SK-N-SH treated with all-trans-retinoic acid at 6 μM for 48 hours (cell line): ENCODE measurements around the gene PLEKHH3.

Source experiments
- ATAC-seq: fragments of 200-7000 bp; cut with Tn5 transposase; 3 replicates; pipeline ENCODE4 v1.9.1; 2020; ENCODE audit warnings: mild to moderate bottlenecking, moderate library complexity
- ARNTL ChIP-seq: fragments of 450-650 bp; formaldehyde crosslinking; IDR thresholded peaks from 2 replicates; pipeline ENCODE4 v1.5.0; 2020; ENCODE audit warnings: low read depth, mild to moderate bottlenecking, moderate library complexity, borderline replicate concordance
- BACH2 ChIP-seq: fragments of 250-450 bp; sonication (Bioruptor Pico); IDR thresholded peaks from 2 replicates; pipeline ENCODE4 v1.9.0; 2021; ENCODE audit warnings: mild to moderate bottlenecking, borderline replicate concordance
- CREB5 ChIP-seq: fragments of 250-450 bp; sonication (Bioruptor Pico); IDR thresholded peaks from 2 replicates; pipeline ENCODE4 v1.5.1; 2020; ENCODE audit warnings: low read depth, mild to moderate bottlenecking, moderate library complexity
- CSDC2 ChIP-seq: fragments of 250-450 bp; sonication (Bioruptor Pico); IDR thresholded peaks from 2 replicates; pipeline ENCODE4 v1.5.0; 2020; ENCODE audit warnings: mild to moderate bottlenecking, moderate library complexity
- CSRNP3 ChIP-seq: fragments of 250-450 bp; sonication (Bioruptor Pico); IDR thresholded peaks from 2 replicates; pipeline ENCODE4 v1.5.1; 2021; ENCODE audit warnings: mild to moderate bottlenecking, moderate library complexity
- ESRRG ChIP-seq: fragments of 250-450 bp; sonication (Bioruptor Pico); IDR thresholded peaks from 2 replicates; pipeline ENCODE4 v1.6.1; 2021; ENCODE audit warnings: mild to moderate bottlenecking
- GLIS3 ChIP-seq: fragments of 250-450 bp; sonication (Bioruptor Pico); IDR thresholded peaks from 2 replicates; pipeline ENCODE4 v1.5.0; 2020; ENCODE audit warnings: mild to moderate bottlenecking, moderate library complexity
- ISL1 ChIP-seq: fragments of 250-450 bp; sonication (Bioruptor Pico); IDR thresholded peaks from 2 replicates; pipeline ENCODE4 v2.1.2; 2022; ENCODE audit warnings: mild to moderate bottlenecking, moderate library complexity
- OSR1 ChIP-seq: fragments of 250-450 bp; sonication (Bioruptor Pico); IDR thresholded peaks from 2 replicates; pipeline ENCODE4 v1.8.0; 2022; ENCODE audit warnings: moderate library complexity, mild to moderate bottlenecking, inconsistent platforms
- PATZ1 ChIP-seq: fragments of 250-450 bp; sonication (Bioruptor Pico); IDR thresholded peaks from 2 replicates; pipeline ENCODE4 v1.8.0; 2020; ENCODE audit warnings: mild to moderate bottlenecking, moderate library complexity, borderline replicate concordance
- POU6F1 ChIP-seq: fragments of 250-450 bp; sonication (Bioruptor Pico); IDR thresholded peaks from 2 replicates; pipeline ENCODE4 v1.8.0; 2021; ENCODE audit warnings: low read depth, mild to moderate bottlenecking, moderate library complexity, borderline replicate concordance
- PPARA ChIP-seq: fragments of 250-450 bp; sonication (Bioruptor Pico); IDR thresholded peaks from 2 replicates; pipeline ENCODE4 v1.5.0; 2020; ENCODE audit warnings: mild to moderate bottlenecking, borderline replicate concordance
- RARB ChIP-seq: fragments of 250-450 bp; sonication (Bioruptor Pico); IDR thresholded peaks from 2 replicates; pipeline ENCODE4 v1.8.0; 2021; ENCODE audit warnings: mild to moderate bottlenecking, moderate library complexity
- SNAI2 ChIP-seq: fragments of 250-450 bp; sonication (Bioruptor Pico); IDR thresholded peaks from 2 replicates; pipeline ENCODE4 v1.5.0; 2020; ENCODE audit warnings: mild to moderate bottlenecking, moderate library complexity
- TCF4 ChIP-seq: fragments of 250-450 bp; sonication (Bioruptor Pico); IDR thresholded peaks from 2 replicates; pipeline ENCODE4 v1.8.0; 2021; ENCODE audit warnings: mild to moderate bottlenecking, moderate library complexity, borderline replicate concordance
- TOX ChIP-seq: fragments of 250-450 bp; sonication (Bioruptor Pico); IDR thresholded peaks from 2 replicates; pipeline ENCODE4 v1.8.0; 2021; ENCODE audit warnings: mild to moderate bottlenecking, moderate library complexity, borderline replicate concordance
- TSHZ2 ChIP-seq: fragments of 250-450 bp; sonication (Bioruptor Pico); IDR thresholded peaks from 2 replicates; pipeline ENCODE4 v1.5.0; 2020; ENCODE audit warnings: mild to moderate bottlenecking, moderate library complexity
- ZFP3 ChIP-seq: fragments of 250-450 bp; sonication (Bioruptor Pico); IDR thresholded peaks from 2 replicates; pipeline ENCODE4 v1.5.0; 2020; ENCODE audit warnings: mild to moderate bottlenecking, moderate library complexity
- ZFP30 ChIP-seq: fragments of 450-650 bp; formaldehyde crosslinking; IDR thresholded peaks from 2 replicates; pipeline ENCODE4 v1.5.0; 2022; ENCODE audit warnings: mild to moderate bottlenecking, moderate library complexity
- ZNF565 ChIP-seq: fragments of 450-650 bp; formaldehyde crosslinking; conservative IDR thresholded peaks from 2 replicates; pipeline ENCODE4 v1.5.0; 2020; ENCODE audit warnings: low read depth, mild to moderate bottlenecking, moderate library complexity
- ZNF70 ChIP-seq: fragments of 450-650 bp; formaldehyde crosslinking; IDR thresholded peaks from 2 replicates; pipeline ENCODE4 v1.5.0; 2020; ENCODE audit warnings: mild to moderate bottlenecking, moderate library complexity
- ZNF8 ChIP-seq: fragments of 450-650 bp; formaldehyde crosslinking; IDR thresholded peaks from 2 replicates; pipeline ENCODE4 v1.5.0; 2020; ENCODE audit warnings: mild to moderate bottlenecking, moderate library complexity

The PLEKHH3 gene

GRCh38 chr17:42665581-42666001, 11.2 kb downstream of the PLEKHH3 start:
- ATAC-seq, result no peak
- TF ChIP-seq OSR1 (CRISPR knock-in tag) (no peak), ZFP3 (CRISPR knock-in tag) (no peak), ZNF70 (CRISPR knock-in tag) (no peak), BACH2 (CRISPR knock-in tag) (no peak), CREB5 (CRISPR knock-in tag) (no peak), ESRRG (CRISPR knock-in tag) (no peak), RARB (CRISPR knock-in tag) (no peak), CSDC2 (CRISPR knock-in tag) (no peak), SNAI2 (CRISPR knock-in tag) (no peak), PATZ1 (no peak), GLIS3 (CRISPR knock-in tag) (no peak), POU6F1 (CRISPR knock-in tag) (no peak), ZFP30 (CRISPR knock-in tag) (no peak), TOX (CRISPR knock-in tag) (no peak), CSRNP3 (no peak), PPARA (CRISPR knock-in tag) (no peak), ARNTL (no peak), ISL1 (CRISPR knock-in tag) (no peak), TCF4 (CRISPR knock-in tag) (no peak), TSHZ2 (CRISPR knock-in tag) (no peak)

GRCh38 chr17:42660692-42661345, 16.0 kb downstream of the PLEKHH3 start:
- TF ChIP-seq PATZ1 (no peak), ZNF8 (CRISPR knock-in tag) (no peak), OSR1 (CRISPR knock-in tag) (no peak), GLIS3 (CRISPR knock-in tag) (no peak), ZNF565 (no peak), BACH2 (CRISPR knock-in tag) (no peak), CREB5 (CRISPR knock-in tag) (no peak), SNAI2 (CRISPR knock-in tag) (no peak), TCF4 (CRISPR knock-in tag) (no peak), CSDC2 (CRISPR knock-in tag) (no peak), ESRRG (CRISPR knock-in tag) (no peak)
- ATAC-seq, result peak; percentile 69

- peak; percentile 56 for ATAC-seq
Measured at GRCh38 chr17:42659932-42660274, 16.9 kb downstream of the PLEKHH3 start.
